Effector memory CD4-positive, alpha-beta T cell (primary cell): ENCODE results near the gene MBD3L3.

Experiments used
- DNase-seq, 3 donors: peaks; one replicate each; pipeline ENCODE4 v3.0.0-alpha.2; 2020
- H3K27ac ChIP-seq: 2 replicates; pipeline ENCODE4 v1.7.0; 2013; ENCODE audit warnings: mild to moderate bottlenecking, low read length, moderate library complexity; ENCODE audit not compliant: insufficient read depth, poor library complexity, severe bottlenecking
- H3K27me3 ChIP-seq: replicated peaks from 2 replicates; pipeline ENCODE4 v1.7.0; 2013; ENCODE audit warnings: mild to moderate bottlenecking, low read length; ENCODE audit not compliant: insufficient read depth, control insufficient read depth, poor library complexity, severe bottlenecking
- H3K36me3 ChIP-seq: 2 replicates; pipeline ENCODE4 v1.7.0; 2013; ENCODE audit warnings: mild to moderate bottlenecking, low read length, moderate library complexity; ENCODE audit not compliant: control insufficient read depth, insufficient read depth
- H3K4me1 ChIP-seq: 2 replicates; pipeline ENCODE4 v1.7.0; 2013; ENCODE audit warnings: low read length, mild to moderate bottlenecking; ENCODE audit not compliant: control insufficient read depth, insufficient read depth, poor library complexity, severe bottlenecking
- H3K4me3 ChIP-seq: 2 replicates; pipeline ENCODE4 v1.7.0; 2013; ENCODE audit warnings: low read length, low read depth, mild to moderate bottlenecking; ENCODE audit not compliant: insufficient read depth, poor library complexity, severe bottlenecking
- H3K9me3 ChIP-seq: 2 replicates; pipeline ENCODE4 v1.7.0; 2013; ENCODE audit warnings: mild to moderate bottlenecking, low read length, moderate library complexity; ENCODE audit not compliant: control insufficient read depth

Gene MBD3L3

GRCh38 chr19:7083076-7083956 lies 24.8 kb upstream of the MBD3L3 start:
- Histone ChIP-seq H3K9me3 (peaks cover 85% of the 10 kb centered on the region), H3K27ac (no peak overlapping the region), H3K4me3 (peak overlapping the region; percentile 6), H3K27me3 (no peaks in the 10 kb centered on the region), H3K36me3 (peaks cover 71% of the 10 kb centered on the region), H3K4me1 (no peaks in the 10 kb centered on the region)
- DNase-seq = no peak

- no peaks in the 10 kb centered on the region for H3K27me3 ChIP-seq
- peaks cover 100% of the 10 kb centered on the region for H3K36me3 ChIP-seq
- DNase-seq = no peak
- no peak overlapping the region for H3K27ac ChIP-seq
- peaks cover 37% of the 10 kb centered on the region for H3K9me3 ChIP-seq
- no peaks in the 10 kb centered on the region for H3K4me1 ChIP-seq
- H3K4me3 ChIP-seq = no peak overlapping the region
These were observed 19.5 kb upstream of the MBD3L3 start for GRCh38 chr19:7078008-7078407.

- Histone ChIP-seq H3K4me3 (no peak overlapping the region), H3K4me1 (no peaks in the 10 kb centered on the region), H3K27me3 (no peaks in the 10 kb centered on the region), H3K9me3 (peaks cover 18% of the 10 kb centered on the region), H3K36me3 (peaks cover 94% of the 10 kb centered on the region), H3K27ac (no peak overlapping the region)
- no peak for DNase-seq
These were observed 17.7 kb upstream of the MBD3L3 start for GRCh38 chr19:7076151-7076550.

- peaks cover 7% of the 10 kb centered on the region for H3K4me1 ChIP-seq
- H3K27me3 ChIP-seq = no peaks in the 10 kb centered on the region
- H3K9me3 ChIP-seq = peaks cover 5% of the 10 kb centered on the region
- peaks cover 82% of the 10 kb centered on the region for H3K36me3 ChIP-seq
- DNase-seq = no peak
- no peak overlapping the region for H3K27ac ChIP-seq
- no peak overlapping the region for H3K4me3 ChIP-seq
These were observed 16.3 kb upstream of the MBD3L3 start for GRCh38 chr19:7074705-7075282.

GRCh38 chr19:7072541-7072940 lies 14.1 kb upstream of the MBD3L3 start:
- Histone ChIP-seq H3K4me1 (peaks cover 9% of the 10 kb centered on the region), H3K9me3 (no peaks in the 10 kb centered on the region), H3K4me3 (no peak overlapping the region), H3K27me3 (no peaks in the 10 kb centered on the region), H3K36me3 (peaks cover 59% of the 10 kb centered on the region), H3K27ac (no peak overlapping the region)
- DNase-seq = no peak

- peak overlapping the region; percentile 90 for H3K27ac ChIP-seq
- H3K9me3 ChIP-seq = no peaks in the 10 kb centered on the region
- DNase-seq = no peak
- peak overlapping the region; percentile 97 for H3K4me3 ChIP-seq
- peaks cover 9% of the 10 kb centered on the region for H3K4me1 ChIP-seq
- H3K36me3 ChIP-seq = peaks cover 33% of the 10 kb centered on the region
- no peaks in the 10 kb centered on the region for H3K27me3 ChIP-seq
These were observed 11.4 kb upstream of the MBD3L3 start for GRCh38 chr19:7069904-7070226.

- peak within 1 kb of the TSS; percentile 97 for H3K4me3 ChIP-seq
- peaks cover 27% of the 10 kb centered on the region for H3K36me3 ChIP-seq
- no peaks in the 10 kb centered on the region for H3K27me3 ChIP-seq
These were observed 10.8 kb upstream of the MBD3L3 start, which contains the start of gene ZNF557 for GRCh38 chr19:7069042-7069903. TSS of gene ZNF557 (plus strand) at chr19:7069703. CDS start at chr19:7075075, 5,372 bp downstream.

GRCh38 chr19:7068599-7068998 lies 10.1 kb upstream of the MBD3L3 start:
- Histone ChIP-seq H3K36me3 (peaks cover 20% of the 10 kb centered on the region), H3K4me1 (peaks cover 9% of the 10 kb centered on the region), H3K9me3 (no peaks in the 10 kb centered on the region), H3K27me3 (no peaks in the 10 kb centered on the region), H3K4me3 (no peak overlapping the region), H3K27ac (peak overlapping the region; percentile 90)
- no peak for DNase-seq

More at GRCh38 chr19:7069042-7069903, 10.8 kb upstream of the MBD3L3 start, which contains the start of gene ZNF557:
- DNase-seq = peak; percentile 97 to 99 (median 98)
- H3K4me1 ChIP-seq = peaks cover 9% of the 10 kb centered on the region
- H3K9me3 ChIP-seq = no peaks in the 10 kb centered on the region
- peak within 1 kb of the TSS; percentile 90 for H3K27ac ChIP-seq

GRCh38 chr19:7067716-7068115 lies 9.2 kb upstream of the MBD3L3 start:
- Histone ChIP-seq H3K4me3 (no peak overlapping the region), H3K27ac (no peak overlapping the region), H3K4me1 (peaks cover 9% of the 10 kb centered on the region), H3K27me3 (no peaks in the 10 kb centered on the region), H3K9me3 (no peaks in the 10 kb centered on the region), H3K36me3 (peaks cover 12% of the 10 kb centered on the region)
- no peak for DNase-seq
